ENCODE data around the gene LIX1. TPM values are rescaled to one million over a fixed set of nuclear protein-coding genes. Genes with fewer than 3 reads are reported as not detected.
"Not testable (repeated sequence)": the region's sequence is repeated elsewhere in the genome, so short reads cannot be mapped to it uniquely, and the experiment has no call there.

The LIX1 gene
- total RNA-seq, 2 donors from 2014 or later, result 0.22 TPM; not detected in 1

DNA sequence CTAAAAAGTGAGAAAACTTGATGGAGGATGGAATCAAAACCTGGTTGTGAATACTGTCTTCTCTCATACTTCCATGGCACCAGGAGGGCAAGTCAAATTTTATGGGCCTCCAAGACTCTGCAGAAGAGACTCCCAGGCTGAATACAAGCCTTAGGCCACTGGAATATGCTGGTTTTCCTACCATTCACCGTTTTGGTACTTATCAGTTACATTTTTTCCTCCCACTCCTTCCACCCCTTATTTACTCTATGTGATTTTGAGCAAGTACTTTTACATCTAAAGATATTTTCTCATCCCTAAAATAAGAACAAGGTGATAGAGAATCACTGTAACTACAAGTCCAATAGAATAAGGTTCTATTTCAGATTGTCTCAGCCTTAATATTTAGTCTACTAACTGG, 8.0 kb upstream of the LIX1 start:
- DNase-seq (no peak), ATAC-seq (no peak)
- intact Hi-C loops (cut with DNase I, micrococcal nuclease), result no loop called here

DNA sequence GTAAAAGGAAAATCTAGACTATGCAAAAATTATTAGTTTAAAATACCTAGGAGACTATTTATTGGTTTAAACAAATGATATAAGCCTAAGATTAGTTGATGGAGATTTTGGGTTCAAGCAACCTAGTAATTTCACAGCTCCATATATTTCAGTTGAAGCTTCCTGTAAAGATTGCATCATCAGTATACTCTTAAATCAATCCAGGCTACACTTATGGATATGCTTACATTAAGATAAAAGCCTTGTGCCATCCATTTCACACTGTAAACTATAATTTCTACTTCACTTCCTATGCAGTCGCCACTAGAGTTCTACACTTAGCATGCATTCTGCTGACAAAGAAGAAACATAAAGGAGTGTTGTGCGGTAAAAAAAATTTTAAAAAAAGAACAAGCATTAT, 7.3 kb upstream of the LIX1 start:
- intact Hi-C loops (cut with DNase I, micrococcal nuclease), result no loop called here
- ATAC-seq (no peak), DNase-seq (no peak)

DNA sequence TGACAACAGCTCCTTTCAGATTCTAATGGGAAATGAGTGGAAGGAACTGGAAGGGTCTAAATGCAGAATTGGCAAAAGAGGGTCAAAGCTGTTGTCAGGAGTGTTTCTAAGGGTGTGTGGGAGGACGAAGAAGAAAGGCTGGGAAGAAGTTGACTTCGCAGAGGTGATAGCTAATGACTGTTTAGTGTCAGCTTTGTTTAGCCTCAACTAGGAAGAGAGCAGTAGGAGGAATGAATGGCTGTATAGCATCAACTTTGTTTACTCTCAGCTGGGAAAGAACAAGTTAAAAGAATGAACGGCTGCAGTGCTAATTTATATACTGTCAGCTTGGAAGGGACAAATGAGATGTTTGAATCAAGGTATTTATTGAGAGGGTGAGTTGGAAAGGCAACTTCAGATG, 5.9 kb upstream of the LIX1 start:
- ATAC-seq (no peak), DNase-seq (no peak)
- intact Hi-C loops (cut with DNase I, micrococcal nuclease), result no loop called here

DNA sequence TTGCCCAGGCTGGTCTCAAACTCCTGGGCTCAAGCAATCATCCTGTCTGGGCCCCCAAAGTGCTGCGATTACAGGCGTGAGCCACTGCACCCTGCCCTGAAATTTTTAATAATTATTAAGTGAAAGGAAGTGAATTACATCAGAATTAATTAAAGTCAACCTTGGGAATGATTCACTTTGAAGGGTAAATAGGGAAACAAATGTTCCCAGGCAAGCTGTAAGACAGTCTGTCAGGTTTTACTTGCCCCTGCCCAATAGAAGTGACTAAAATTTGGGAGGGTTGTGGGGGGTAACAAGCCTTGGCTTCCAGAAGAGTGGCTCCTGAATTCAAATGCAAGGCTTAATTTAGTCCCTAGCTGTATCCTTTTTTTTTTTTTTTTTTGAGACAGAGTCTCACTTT, 1.3 kb upstream of the LIX1 start:
- intact Hi-C loops (cut with DNase I, micrococcal nuclease), result no loop called here
- DNase-seq (no peak), ATAC-seq (no peak)

DNA sequence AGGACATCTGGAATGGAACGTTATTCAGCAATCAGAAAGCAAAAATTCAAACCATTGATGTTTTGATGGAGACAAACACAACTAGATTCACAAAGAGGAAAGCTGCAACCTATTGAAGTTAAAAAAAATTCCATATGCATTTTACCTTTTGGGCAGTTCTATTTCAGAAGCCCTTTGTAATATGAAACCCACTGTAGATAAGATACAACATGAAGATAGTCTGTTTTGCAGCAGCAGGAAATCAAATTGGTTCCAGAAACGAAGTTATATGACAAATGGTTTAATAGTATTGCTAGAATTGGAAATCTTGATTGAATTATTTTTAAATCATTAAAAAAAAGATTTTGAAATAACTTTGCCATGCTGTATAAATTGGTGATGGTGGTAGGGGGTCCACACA, 872 bp downstream of the LIX1 start:
- intact Hi-C loops (cut with DNase I, micrococcal nuclease), result no loop called here

DNA sequence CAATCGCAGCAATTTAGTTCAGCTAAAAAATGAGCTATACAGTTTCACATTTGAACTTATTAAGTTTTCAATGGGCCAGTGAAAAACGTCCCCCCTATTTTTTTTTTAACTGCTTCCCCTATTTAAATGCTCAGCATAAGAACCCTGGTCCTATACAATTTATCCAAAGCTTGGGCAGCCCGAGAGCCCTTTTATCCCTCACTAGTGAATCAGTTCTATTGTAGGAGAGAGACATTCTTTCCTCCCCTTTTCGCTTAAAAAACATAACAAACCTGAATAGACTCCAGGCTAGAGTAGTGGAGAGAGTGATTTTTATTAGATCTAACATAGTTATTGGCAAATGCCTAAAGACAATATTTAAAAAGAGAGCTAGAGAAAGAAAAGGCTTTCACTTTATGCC, 1.4 kb downstream of the LIX1 start:
- no peak for ATAC-seq
- DNase-seq, result no peak
- intact Hi-C loops (cut with DNase I, micrococcal nuclease), result no loop called here

More for the DNA sequence above, 872 bp downstream of the LIX1 start:
- ATAC-seq (no peak), DNase-seq (no peak)

DNA sequence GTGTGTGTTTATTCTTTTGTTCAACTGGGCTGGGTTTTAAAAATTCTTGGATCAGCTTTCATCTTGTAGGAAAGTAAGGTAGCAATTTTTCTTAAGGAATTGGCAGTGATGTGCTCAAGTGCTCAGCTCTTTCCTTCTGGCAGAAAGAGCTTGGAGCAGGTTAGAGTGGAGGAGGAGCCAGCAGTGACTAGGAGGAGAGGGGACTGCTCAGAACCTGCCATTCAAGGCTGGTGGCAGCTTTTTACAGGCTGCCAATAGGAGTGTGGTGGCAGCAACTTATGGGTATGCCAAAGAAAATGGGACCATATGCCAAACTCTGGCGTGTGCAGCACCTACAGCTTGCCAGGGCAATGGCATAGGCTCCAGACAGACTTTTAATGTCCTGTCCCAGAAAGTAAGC, 2.2 kb downstream of the LIX1 start:
- peak; percentile 58 for ATAC-seq
- intact Hi-C loops (cut with DNase I, micrococcal nuclease); DNase-seq: not testable (repeated sequence)

DNA sequence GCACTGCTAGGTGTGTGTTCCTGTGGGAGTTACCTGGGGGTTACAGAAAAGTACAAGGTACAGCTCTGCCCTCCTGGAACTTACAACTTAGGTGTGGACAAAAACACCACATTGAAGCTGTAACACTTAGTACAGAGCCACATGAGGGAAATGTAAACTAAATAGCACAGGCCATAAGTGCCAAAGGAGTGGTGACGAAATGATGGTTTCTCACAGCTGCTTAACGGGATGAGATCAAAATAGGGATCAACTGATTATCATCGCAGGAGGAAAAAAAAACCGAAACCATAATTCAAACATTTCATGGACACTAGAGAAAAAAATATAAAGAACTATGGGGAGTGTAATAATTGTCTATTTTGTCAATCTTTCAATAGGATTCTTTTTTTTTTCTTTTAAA, 5.9 kb downstream of the LIX1 start:
- intact Hi-C loops (cut with DNase I, micrococcal nuclease), result no loop called here

DNA sequence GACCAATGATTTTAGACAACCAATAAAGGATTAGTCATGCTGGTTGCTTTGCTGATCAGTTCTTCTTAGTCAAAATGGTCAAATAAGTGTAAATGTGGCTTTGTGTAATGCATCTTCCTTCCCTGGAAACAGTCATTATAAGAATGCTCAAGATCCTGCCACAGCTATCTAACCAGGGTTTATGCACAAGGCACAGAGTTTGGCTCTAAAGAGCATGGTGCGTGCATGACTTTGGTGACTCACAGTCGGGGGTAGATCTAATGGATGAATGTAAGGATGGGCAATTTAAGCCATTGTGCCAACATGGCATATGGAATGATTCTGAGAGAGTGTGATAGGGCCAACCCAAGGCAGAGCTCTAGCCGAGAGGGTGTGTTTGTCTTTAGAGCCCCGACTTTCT, 6.5 kb downstream of the LIX1 start:
- ATAC-seq (no peak), DNase-seq (no peak)
- intact Hi-C loops (cut with DNase I, micrococcal nuclease), result no loop called here

More for the DNA sequence above, 5.9 kb downstream of the LIX1 start:
- peak; percentile 69 for ATAC-seq
- DNase-seq, result no peak

DNA sequence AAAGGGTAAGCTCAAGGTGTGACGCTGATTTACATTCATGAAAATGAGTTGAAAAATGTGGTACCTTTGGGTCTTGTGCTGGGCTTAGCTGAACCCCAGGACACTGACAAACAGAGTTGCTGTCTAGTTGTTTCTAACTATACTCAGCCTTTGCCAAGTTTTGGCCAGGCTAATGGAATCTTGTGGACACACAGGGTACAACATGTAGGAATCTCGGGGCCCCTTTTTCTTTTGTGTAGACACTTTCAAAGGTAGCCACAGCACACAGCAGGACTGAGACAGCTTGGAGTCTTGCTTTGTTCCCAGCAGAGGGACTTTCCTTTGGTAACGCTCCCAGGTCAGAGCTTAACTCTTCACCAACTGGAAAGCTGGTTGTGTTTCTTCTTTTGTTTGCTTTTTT, 7.8 kb downstream of the LIX1 start:
- intact Hi-C loops (cut with DNase I, micrococcal nuclease), result no loop called here
- ATAC-seq (no peak), DNase-seq (no peak)

DNA sequence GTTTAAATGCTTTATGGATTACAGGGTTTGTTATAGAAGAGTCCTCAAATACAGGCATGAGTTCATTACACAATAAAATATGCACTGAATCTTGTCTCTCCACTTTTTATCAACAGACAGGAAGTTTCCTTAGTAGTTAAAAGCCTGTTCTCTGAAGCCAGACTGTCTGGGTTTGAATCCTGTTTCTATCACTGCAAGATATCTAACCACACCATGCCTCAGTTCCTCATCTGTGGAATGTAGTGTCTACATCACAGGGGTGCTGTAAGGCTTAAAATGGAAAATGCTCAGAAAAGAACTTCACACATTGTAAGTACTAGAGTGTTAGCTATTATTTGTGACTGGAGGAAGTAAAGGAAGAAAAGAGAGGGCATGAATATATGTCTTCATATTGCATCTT, 9.3 kb downstream of the LIX1 start:
- DNase-seq, result no peak
- intact Hi-C loops (cut with DNase I, micrococcal nuclease), result no loop called here
- no peak for ATAC-seq

DNA sequence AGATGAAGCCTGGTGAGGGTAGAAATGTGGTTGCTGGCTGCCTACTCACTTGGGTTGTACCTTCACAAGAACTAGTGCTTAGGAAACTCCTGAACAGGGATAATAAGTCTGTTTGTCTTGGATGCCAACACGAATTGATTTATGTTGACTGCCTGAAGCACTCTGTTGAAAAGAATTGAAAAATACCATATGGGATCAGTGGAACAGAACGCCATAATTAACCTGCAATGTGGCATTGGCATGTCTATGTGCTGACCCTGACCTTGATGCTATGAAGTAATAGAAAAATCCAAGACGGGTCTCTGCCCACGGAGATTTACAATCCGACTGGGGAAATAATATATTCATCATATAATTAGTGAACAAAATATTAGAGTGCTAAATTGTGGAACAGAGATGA, 10.5 kb downstream of the LIX1 start:
- intact Hi-C loops (cut with DNase I, micrococcal nuclease), result no loop called here
- DNase-seq, result no peak
- ATAC-seq, result no peak

DNA sequence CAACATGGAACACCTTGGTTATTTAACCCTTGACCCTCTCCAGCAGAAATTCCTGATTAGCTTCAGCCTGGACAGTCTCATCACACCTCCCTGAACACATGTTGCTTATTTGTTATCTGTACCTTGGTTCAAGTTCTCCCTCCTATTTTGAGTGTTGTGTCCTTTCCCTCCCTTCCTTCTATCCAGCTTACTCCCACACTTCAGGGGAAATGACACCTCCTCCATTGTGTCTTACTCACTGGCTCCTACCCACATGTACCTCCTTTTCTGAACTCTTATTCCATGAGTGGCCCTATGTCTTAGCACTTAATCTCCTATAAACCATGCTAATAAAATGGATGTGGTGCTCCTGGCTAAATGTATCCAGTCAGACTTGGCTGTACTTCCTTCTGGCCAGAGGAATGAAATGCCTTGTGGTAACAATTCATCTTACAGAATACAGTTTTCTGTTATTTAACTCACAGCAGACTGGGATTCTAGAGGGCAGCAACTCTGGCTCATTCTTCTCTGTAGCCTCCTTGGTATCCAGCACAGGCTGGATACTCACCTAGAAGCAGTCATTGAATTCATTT, 11.2 kb downstream of the LIX1 start:
- no peak for DNase-seq
- intact Hi-C loops (cut with DNase I, micrococcal nuclease), result no loop called here
- no peak for ATAC-seq

DNA sequence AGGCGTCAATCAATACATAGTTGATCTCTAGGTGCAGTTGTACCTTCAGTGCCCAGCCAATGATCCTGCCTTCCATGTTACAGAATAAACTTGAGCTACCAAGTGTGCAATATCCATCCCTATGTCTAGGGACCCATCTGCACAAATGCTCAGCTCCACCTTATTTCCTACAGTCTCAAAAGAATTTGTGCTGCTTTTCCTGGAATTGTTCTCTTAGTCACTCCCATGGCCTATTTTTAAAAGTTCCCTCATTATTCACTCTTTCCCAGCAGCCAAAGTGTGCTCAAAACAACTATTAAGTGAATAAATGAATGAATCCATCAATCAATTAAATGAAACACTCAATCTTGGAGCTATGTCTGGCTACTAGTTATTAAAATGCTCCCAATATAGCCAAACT, 14.7 kb downstream of the LIX1 start:
- ATAC-seq (no peak), DNase-seq (no peak)
- intact Hi-C loops (cut with DNase I, micrococcal nuclease), result no loop called here

DNA sequence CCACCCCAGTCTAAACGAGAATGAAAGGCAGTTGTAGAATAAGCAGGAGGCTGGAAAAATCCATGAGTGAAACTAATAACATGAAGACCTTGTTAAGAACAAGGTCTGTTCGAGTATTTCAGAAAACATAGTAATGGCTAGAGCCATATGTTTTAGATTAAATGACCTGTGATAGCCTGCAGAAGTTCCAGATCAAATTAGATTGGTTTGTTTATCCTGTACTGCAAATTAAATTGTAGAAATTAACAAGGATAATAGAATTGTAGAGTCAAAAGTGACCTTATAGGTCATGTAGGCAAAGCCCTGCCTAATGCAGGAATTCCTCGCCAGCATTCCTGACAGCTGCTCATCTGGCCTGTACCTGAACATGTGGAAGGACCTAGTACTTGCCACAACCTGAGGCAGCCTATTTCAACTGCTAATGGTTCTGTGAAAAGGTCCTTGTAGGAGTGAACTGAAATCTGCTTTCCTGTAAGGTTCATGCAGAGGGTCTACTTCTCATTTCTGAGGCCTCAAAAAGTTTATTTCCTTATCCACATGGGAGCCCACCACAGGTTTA, 17.2 kb downstream of the LIX1 start:
- DNase-seq (no peak), ATAC-seq (no peak)
- intact Hi-C loops (cut with DNase I, micrococcal nuclease), result no loop called here

DNA sequence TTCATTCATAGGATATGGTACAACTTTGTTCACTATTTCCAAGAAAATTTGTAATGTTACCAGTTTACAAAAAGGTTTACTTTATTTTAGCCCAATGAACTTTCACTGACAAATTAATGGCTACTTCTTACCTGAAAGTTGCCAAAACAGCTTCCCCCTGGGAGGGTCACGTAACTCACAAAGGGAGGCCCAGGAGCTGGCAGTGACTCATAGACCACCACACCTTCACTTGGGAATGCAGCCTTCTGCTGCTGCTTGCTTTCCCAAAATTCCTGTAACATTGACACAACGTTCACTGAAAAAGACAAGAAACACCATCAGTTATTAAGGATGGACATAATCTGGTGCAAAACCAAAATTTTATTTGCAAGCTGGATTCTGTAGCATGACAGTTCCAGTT, 18.1 kb downstream of the LIX1 start:
- intact Hi-C loops (cut with DNase I, micrococcal nuclease), result no loop called here
- ATAC-seq, result no peak
- no peak for DNase-seq

DNA sequence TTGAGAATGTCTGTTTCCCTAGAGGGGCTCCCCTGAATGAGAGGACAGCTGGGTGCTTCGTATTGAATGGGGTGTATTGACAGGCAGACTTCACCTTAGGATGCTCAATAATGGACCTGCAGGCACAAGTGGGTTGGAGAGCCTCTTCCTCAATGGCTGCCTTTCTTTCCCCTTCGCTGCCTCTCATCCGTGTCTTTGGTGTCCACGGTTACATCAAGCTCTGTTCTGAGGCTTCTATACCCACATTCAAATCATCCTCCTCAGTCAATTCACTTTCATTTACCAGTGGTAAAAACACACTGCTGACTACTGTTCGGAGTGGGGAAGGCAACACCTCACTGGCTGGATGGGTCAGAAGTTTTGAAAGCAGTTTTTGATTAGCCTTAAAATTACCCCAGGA, 20.6 kb downstream of the LIX1 start:
- ATAC-seq, result no peak
- intact Hi-C loops (cut with DNase I, micrococcal nuclease), result no loop called here
- no peak for DNase-seq

DNA sequence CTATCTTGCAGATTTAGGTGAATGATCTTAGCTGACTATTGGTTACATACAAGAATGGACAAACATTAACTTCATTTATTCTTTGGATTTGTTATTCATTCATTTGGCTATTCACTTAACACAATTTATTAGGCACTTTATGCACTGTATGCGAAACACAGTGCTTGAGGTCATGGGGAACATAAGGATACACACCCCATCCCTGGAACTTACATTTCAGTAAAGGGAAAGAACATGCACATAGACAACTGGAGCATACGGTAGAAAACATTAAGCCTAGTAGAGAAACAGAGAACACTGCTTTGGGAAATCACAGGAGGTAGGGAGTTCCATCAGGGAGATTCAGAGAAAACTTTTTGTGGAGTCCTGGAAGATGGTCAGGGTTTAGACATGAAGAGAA, 22.2 kb downstream of the LIX1 start:
- intact Hi-C loops (cut with DNase I, micrococcal nuclease), result no loop called here
- DNase-seq (no peak), ATAC-seq (no peak)

DNA sequence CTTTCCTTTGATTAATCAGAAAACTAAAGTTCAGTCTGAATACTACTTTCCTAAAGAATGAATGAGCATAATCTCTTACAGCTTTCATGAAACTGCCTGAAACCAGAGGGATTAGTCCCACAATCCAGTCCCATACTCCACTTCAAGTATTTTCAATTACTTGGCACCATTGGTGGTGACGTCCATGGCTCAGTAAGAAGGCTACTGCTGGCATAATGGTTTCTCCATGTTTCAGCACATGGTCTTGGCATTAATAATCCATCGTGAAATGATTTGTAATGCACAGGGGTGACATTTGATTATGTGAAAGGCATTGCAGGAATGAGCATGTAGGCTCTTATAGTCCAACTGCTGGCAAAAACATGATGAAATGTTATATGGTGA, 23.4 kb downstream of the LIX1 start:
- ATAC-seq (no peak), DNase-seq (no peak)
- intact Hi-C loops (cut with DNase I, micrococcal nuclease), result no loop called here

DNA sequence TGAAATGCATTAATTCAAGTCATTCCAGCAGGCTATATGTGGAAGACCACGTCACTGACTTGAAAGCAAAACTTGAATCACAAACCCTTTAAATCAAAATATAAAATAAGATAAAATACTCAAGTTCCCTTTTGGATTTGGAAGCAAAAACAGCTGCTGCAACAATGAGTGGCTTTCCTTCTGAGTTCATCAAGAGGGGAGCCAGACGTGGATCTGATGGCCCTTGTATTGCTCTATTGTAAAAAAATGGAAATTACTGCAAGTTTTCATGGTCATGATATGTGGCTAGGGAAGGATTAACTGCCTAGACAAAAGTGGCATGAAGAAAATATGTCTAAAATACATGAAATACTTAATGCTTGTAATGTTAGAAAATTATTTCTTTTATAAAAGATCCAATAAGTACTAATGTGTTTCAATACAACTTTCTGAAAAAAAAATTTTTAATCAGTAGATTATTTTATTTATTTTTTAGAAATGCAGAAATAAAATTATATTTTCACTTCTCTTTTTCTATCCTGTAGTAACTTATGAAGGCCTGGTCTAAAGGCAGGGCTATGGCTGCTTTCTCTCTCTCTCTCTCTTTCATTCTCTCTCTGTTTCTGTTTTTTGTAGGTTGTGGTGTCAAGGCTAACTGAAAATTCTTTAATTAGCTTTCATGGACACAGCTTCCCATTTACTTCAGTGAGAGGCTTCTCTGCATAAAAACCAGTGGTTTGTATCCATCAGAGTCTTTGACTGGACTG, 24.0 kb downstream of the LIX1 start:
- intact Hi-C loops (cut with DNase I, micrococcal nuclease), result no loop called here
- ATAC-seq, result no peak
- DNase-seq, result no peak

DNA sequence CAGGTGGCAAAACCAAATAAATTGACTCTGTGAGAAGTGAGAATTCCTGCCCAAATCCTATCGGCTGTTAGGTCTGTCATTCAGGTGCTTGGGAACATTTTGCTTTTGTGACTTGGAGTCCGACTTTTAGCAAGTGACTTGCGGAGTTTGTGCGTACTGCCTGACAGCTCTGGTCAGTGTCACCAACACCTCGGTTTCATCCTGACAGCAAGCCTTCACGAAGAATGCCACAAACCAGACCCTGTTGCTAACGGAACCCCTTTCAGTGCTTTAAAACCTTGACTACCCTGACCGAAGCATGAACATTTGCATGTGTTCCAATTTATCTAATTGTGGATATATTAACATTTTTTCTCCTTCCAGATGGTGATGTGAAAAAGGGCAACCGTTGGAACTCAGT, 26.5 kb downstream of the LIX1 start:
- DNase-seq (no peak), ATAC-seq (no peak)
- intact Hi-C loops (cut with DNase I, micrococcal nuclease), result no loop called here

All from left colon (tissue), 2 donors.